GM18517 (cell line): ENCODE results near the gene GLB1L.
"Not testable (repeated sequence)": the region's sequence is repeated elsewhere in the genome, so short reads cannot be mapped to it uniquely, and the experiment has no call there.

Source experiments
- ATAC-seq: cut with Tn5 transposase; IDR thresholded peaks from one replicate; pipeline ENCODE4 v1.9.1; 2021; ENCODE audit warnings: mild to moderate bottlenecking, moderate library complexity; ENCODE audit not compliant: unreplicated experiment

The GLB1L gene

DNA sequence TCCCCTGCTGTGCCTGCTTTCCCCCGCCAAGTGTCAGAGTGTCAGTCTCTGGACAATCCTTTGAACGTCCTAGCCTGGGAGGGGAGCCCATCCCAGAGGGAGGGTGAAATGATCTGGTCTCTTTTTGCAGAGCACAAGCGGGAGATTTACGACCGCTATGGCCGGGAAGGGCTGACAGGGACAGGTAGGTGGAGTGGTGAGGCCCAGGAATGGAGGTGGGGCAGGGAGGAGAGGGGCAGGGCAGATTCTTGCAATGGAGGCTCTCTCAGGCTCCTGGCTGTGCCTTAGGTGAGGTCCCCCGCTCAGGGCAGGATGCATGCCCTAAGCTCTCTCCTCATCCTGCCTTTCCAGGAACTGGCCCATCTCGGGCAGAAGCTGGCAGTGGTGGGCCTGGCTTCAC is 36.3 kb upstream of the GLB1L start:
- no peak for ATAC-seq

DNA sequence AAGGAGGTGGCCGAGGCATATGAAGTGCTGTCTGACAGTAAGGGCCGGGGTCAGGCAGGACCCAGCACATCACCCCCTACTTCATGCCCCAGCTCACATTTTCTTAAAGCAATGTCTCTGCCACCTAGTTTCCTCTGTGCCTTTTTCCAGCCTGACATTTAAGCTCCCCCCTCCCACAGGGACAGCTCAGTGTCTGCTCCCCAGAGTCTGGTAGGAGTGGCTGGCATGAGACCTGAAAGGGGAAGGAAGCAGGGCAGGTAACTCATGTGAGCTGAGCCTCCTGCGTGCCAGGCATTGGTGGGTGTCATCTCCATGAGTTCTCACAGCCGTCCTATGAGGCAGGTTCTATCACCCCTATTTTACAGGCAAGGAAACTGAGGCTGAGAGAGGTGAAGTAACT is 35.4 kb upstream of the GLB1L start:
- no peak for ATAC-seq

DNA sequence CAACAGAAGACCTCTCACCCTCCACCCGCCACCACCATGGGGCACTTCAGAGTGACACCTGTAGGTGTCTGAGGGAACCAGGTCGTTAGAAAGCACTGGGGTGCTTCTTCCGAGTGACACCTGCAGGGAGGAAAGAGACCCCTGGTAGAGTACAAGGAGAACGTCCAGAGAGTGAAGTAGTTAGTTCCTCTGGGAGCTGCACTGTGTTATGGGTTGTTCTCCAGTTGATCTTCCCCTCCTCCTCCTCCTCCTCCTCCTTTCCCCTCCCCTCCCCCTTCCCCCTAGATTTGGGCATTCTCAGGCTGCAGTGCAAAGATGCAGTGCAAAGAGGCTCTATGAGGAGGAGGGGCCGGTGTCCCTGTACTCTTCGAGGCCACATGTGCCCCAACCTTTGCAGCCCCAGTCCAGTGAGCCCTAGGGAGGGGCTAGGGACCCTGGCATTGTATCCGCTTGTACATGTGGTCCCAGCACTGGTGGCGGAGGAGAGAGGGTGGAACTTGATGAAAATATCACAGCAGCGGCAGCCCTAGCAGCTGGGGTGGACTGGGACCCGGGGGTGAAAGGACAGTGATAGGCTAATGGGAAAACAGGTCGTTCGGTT is 34.8 kb upstream of the GLB1L start:
- ATAC-seq: no peak

DNA sequence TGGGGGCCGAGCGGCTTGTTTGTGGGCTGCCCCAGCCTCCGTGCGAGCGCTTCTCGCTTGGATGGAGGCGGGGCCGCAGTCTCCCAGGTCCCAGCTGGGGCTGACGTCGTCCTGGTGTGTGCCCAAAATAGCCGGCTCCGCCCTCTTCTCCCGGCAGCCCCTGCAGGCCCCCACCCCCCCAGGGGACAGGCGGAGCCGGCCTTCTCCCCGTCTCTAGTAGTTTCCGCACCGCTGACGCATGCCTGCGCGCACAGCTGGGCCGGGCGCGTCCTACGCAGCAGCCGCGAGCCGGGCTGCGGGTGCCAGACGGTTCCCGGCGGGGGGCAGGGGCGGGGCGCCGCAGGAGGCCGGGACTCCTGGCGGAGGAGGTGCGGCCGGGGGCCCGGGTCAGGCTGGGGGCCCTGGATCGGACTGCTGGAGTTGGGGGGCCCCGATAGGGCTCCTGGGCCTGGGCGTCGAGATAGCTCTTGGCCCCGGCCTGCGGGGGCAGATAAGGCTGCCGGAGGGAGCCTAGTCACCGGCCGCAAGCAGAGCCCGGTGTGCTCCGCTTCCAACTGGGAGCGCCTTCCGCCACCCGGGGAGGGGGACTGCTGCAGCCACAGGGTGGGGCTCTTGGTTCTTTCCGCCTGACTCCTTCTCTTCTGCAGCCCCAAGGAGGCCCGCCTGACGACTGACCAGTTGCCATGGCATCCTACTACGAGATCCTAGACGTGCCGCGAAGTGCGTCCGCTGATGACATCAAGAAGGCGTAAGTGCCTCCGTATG is 34.1 kb upstream of the GLB1L start, which contains the start of gene DNAJB2:
Gene DNAJB2 (plus strand): TSS at position 216 of the 765 bp plus-strand sequence. CDS start 468 bp downstream, at position 684.
- ATAC-seq: peak; percentile 80

DNA sequence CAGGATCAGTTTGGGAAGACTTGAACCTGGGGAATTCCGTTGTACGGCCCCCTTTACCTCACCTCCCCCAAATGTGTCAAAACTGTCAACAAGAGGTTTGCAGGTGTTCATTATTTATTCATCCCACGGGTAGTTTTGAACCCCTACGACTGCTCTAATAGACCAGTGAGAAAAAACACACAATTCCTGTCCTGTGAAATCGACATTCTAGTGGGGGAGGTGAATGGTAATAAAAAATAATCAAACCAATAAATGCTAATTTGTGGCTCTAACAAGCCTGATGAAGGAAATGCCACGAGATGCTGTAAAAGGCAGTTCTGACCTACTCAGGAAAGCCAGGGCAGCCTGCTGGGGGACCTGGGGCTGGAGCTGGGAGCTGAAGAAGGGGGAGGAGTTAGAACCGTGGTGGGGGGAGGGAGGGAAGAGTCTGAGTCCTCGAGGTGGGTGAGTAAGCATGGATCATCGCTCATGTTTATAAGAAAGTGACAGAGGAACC is 33.5 kb upstream of the GLB1L start:
- no peak for ATAC-seq

DNA sequence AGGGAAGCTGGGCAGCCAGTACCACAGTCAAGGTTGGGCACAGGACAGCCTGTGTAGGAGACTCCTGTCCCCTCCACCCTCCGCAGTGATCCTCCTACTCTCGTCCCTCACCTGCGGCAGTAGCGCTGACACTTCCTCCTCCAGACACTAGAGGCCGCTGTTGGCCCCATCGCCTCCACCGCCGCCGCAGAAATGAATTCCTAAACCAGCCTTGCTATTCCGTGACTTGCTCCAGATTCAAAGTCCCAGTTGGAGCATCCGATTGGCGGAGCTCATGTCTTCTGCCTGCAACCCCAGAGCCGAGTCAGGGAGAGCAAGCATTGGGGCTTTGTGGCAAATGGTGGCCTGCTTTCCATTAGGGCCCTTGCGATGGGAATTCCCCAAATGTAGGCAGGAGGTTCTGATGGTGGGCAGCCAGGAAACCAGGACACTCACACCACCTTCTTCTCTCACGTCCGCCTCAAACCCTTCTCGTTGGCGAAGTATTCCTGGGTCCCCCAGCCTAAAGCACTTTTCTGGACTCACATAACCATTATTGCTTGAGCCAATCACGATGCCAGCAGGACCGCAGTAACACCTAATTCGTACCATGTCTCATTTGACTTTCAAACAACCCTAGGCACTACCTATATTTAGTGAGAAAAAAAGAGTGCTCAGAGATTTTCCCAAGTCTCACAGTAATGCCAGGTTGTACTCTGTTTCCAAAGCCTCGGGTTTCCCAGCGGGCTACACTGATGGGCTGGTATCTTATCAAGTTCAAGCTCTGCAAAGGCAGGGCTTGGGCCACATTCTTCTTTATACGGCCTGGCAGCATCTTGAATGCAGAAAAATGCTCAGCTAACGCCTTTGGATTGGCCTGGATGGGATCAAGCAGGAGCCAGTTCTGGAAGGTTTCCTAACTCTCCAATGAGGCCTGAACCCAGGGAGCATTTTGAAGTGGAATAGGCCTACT is 32.7 kb upstream of the GLB1L start:
- no peak for ATAC-seq

DNA sequence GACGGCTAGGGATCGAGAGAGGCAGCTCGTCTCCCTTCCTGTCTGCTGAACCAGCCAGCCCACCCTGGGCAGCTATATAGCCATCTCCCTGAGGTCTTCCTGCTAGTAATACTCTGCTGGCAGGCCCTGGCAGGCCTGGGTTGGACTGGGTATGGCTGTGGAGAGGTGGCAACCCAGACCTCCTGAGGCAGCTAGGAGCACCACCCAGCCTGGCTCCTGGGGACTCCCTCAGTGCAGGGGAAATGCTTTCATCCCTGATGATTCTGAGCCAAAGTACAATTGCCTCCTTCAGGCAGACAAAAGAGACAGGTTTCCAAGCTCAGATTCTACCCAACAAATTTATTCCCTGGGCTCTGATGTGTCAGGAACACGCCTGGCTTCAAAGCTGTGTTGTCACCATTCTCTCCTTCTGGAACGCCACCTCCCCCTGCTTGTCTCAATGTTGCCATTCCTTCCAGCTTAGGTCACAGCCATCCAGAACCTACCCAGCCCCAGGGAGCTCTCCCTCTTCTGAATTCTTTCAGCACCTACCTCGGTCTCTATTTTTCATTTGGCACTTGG is 29.2 kb upstream of the GLB1L start:
- ATAC-seq: no peak

DNA sequence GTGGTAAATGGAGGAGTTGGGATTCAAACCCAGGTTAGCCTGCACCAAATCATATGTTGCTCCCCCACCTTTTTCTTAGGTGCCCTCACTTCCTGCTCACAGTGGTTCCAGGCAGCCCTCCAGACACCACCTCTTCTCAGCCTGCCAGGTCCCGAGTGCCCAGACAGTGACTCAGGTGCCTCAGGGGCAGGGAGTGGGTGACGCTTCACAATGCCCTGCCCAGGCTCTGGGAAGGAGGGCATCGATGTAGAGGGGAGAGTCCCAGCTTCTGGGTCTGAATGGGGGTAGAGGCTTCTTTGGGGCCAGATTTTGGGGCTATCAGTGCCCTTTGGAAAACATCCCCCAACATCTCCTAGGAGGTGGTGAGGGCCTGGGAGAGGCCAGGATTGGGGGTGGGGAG is 28.7 kb upstream of the GLB1L start:
- no peak for ATAC-seq

DNA sequence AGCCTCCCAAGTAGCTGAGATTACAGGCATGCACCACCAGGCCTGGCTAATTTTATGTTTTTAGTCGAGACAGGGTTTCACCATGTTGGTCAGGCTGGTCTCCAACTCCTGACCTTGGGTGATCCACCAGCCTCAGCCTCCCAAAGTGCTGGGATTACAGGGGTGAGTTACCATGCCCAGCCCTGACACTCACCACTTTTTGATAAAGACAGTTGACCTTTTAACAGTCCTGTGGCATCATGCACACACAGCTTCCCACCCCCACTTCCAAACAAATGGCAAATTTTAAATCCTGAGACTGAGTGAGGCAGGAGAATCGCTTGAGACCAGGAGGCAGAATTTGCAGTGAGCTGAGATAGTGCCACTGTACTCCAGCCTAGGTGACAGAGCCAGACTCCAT is 27.8 kb upstream of the GLB1L start:
- ATAC-seq: no peak

DNA sequence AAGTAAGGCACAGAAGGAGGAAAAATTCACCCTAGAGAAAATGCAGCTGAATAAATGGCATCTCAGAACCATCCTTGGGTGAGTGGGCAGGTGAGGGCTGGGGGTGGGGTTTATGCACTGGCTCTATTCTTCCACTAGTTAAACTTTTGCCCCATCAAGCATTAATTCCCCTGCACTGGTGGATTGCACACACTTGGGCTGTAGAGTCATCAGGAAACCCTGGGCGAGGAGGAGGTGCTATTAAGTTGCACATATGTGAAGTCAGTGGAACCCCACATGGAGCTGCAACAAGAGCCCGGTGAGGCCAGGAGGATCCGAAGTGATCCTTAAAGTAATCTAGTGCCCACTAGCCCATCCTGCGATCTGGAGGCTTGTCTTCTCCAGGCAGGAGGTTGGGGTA is 27.1 kb upstream of the GLB1L start:
- no peak for ATAC-seq

DNA sequence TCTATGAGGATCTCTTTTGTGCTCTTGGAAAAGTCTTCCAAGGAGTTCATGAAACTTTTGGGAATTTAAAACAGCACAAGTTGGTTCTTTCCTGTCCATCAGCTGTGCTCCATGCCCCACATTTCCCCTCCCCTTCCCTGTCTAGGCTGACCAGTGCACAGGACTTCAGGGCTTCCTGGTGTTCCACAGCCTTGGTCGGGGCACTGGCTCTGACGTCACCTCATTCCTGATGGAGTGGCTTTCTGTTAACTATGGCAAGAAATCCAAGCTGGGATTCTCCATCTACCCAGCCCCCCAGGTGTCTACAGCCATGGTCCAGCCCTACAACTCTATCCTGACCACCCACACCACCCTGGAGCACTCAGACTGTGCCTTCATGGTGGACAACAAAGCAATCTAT is 25.8 kb upstream of the GLB1L start:
- ATAC-seq: no peak

DNA sequence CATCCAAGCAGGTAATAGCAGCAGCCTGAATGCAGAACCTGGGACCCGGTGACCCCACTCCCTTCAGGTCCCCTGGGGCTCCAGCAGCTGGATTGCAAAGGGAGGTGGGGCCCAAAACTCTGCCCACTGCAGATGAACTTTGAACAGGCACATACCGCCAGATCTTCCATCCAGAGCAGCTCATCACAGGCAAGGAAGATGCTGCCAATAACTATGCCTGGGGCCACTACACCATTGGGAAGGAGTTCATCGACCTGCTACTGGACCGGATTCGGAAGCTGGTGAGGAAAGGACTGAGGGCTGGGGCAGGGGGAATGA is 24.8 kb upstream of the GLB1L start:
- ATAC-seq: no peak

DNA sequence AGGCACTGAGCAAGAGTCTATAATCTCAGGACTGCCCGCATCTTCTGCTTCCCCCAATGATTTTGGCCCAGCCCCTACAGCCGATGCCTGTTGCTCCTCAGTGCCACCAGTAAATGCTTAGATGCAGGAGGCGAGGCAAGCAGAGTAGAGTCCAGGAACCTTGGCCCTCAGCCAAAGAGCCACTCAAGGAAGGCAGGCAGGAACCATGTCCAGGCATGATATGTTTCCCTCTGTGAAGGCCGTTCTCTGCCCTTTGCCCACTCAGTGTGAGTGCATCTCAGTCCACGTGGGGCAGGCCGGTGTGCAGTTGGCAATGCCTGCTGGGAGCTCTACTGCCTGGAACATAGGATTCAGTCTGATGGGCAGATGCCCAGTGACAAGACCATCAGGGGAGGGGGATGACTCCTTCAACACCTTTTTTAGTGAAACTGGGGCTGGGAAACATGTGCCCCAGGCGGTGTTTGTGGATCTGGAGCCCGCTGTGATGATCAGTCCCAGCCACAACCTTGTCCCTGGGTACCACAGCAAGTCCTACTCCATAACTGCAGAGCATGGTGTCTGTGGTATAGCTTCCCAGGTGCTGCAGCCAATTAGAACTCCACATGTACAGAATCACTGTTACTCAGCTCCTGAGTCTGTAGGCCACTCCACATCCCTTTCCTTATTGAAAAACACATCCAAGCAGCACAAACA is 24.3 kb upstream of the GLB1L start:
- no peak for ATAC-seq

DNA sequence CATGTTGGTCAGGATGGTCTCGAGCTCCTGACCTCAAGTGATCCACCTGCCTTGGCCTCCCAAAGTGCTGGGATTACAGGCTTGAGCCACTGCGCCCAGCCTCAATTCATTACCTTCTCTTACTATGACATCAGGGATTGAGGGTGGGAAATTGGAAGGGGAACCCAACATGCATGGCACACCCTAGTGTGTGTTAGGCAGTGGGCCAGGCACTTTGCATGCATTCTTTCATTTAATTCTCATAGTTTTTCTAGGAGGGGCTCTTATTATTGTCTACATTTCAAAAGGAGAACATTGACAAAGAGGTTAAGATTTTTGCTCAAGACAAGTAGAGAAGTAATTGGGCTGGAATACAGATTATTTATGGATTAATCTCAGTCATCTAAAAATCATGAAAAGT is 23.1 kb upstream of the GLB1L start:
- no peak for ATAC-seq

DNA sequence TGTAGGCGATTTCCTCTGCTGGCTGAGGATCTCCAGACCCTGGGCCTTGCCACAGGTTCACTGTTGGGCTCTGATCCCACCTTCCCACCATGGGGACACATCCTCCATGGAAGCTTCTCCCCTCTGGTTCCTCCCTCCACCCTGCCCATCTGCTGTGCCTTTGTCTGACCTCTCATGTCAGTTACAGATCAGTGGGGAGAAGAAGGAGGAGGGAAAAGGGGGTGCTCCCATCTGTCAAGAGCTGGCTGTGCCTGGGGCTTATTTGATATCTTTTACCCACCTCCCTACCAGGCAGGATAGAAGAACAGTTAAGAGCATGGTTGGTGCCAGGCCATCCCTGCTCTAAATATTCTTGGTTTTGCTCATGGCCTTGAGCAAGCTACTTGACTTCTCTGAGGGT is 21.6 kb upstream of the GLB1L start:
- no peak for ATAC-seq

DNA sequence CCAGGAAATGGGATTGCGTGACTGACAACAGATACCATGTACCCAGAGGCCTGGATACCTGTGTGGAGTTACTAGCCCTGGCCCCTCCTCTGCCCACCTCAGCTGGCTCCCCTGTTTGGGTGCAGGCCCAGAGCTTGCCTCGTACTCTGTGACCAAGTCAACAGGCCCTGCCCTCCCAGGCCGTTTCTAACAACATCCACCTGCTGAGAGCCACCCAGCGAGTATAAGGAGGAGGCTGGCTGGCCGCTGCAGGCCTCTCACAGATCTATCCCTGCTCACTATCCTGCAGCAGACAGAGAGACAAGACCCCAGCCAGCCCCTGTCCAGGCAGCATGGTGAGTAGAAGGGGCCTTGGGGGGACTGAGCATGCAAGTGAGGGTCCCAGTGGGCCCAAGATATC is 21.0 kb upstream of the GLB1L start:
- ATAC-seq: no peak

DNA sequence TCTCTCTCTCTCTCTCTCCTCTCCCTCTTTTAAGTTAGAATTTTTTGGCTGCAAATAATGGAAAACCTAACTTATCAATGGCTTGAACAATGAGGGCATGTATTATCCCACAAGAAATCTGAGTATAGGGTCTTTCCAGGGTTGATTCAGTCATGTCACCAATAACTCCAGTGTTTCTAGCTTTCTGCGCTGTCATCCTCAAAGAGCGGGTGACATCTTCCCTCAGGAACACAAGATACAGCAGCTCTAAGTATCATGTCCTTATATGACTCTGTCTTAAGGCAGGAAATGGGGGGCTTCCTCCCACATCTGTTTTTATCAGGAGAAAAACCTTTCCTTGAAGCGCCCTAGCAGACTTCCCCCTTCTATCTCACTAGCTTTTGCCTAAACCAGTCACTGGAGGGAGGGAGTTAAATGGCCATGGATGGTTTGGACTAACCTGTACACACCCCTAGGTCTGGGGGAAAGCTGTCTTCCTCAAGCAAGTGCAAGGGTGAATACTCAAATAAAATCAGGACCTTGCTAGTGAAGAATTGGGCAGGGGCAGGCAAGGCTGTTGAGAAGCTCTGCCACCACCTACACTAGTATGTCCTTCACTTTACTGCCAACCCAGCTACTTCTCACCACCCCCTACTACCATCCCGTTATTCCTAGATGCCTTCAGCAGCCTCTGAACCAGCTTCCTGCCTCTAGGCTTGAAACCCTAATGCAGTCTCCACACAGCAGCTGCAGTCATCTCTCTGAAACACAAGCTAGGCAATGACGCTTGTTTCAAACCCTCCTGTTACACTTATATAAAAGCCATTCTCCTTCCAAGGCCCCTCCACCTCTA is 16.0 kb upstream of the GLB1L start:
- no peak for ATAC-seq

DNA sequence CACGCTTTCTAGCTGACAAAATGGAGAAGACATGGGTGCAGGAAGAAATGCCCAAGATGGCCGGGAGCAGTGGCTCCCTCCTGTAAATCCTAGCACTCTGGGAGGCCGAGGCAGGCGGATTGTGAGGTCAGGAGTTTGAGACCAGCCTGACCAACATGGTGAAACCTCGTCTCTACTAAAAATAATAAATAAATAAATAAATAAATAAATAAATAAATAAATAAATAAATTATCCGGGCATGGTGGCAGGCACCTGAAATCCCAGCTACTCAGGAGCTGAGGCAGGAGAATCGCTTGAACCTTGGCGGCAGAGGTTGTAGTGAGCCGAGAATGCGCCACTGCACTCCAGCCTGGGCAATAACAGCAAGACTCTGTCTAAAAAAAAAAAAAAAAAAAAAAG is 13.7 kb upstream of the GLB1L start:
- ATAC-seq: not testable (repeated sequence)

DNA sequence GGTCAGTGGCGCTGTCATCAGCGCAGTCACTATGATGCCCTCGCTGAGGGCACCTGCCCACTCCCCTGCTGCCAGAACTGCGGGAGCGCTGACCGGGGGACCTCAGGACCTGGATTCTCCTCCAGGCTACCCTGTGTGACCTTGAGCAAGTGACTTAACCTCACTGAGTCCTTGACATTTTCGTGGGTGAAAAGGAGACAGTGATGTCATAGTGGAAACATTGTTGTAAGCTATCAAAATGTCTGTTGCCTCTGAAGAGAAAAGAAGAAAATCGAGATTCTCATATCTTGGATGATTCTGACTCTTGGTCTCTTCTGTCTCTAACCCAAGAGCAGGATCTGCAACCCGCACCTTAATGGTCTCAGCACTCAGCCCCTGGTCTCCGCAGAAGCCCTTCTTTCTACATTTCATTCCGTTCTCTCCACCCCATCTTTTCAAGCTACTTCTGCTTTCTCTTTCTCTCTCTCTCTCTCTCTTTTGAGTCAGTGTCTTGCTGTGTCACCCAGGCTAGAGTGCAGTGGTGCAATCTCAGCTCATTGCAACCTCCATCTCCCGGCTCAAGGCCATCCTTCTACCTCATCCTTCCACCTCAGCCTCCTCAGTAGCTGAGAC is 9.5 kb upstream of the GLB1L start:
- peak; percentile 34 for ATAC-seq
